Skeletal muscle tissue (tissue), 4 donors: ENCODE results near the gene SRD5A1. TPM values are rescaled to one million over a fixed set of nuclear protein-coding genes. Genes with fewer than 3 reads are reported as not detected.

Source experiments
- H3K27ac ChIP-seq: one replicate; pipeline ENCODE4 v1.7.0; 2013; ENCODE audit warnings: mild to moderate bottlenecking, low read depth, low read length, inconsistent platforms
- H3K27me3 ChIP-seq, 3 donors: one replicate each; pipeline ENCODE4 v1.7.0; 2013; ENCODE audit warnings: low read length in 3 of 3; ENCODE audit not compliant: control insufficient read depth in 3 of 3, insufficient read depth in 3 of 3
- H3K36me3 ChIP-seq, 3 donors: one replicate each; pipeline ENCODE4 v1.7.0; 2013; ENCODE audit warnings: low read length in 3 of 3; ENCODE audit not compliant: control insufficient read depth in 3 of 3, insufficient read depth in 3 of 3
- H3K4me1 ChIP-seq, 3 donors: one replicate each; pipeline ENCODE4 v1.7.0; 2013; ENCODE audit warnings: low read length in 3 of 3, mild to moderate bottlenecking in 3 of 3; ENCODE audit not compliant: control insufficient read depth in 3 of 3, insufficient read depth in 3 of 3
- H3K4me3 ChIP-seq, 3 donors: one replicate each; pipeline ENCODE4 v1.7.0; 2013; ENCODE audit warnings: low read length in 3 of 3
- H3K9ac ChIP-seq, 3 donors: one replicate each; pipeline ENCODE4 v1.7.0; 2013; ENCODE audit warnings: low read length in 3 of 3, mild to moderate bottlenecking in 3 of 3, moderate library complexity in 2 of 3, low read depth in 1 of 3
- H3K9me3 ChIP-seq, 3 donors: one replicate each; pipeline ENCODE4 v1.7.0; 2013; ENCODE audit warnings: low read length in 3 of 3; ENCODE audit not compliant: control insufficient read depth in 3 of 3
- total RNA-seq: library from RNA; depleted of rRNA; stranded (reverse); fragments of >200 nt; gene quantifications from one replicate; pipeline ENCODE4 v1.2.3, GENCODE V29; 2014
- donor health status: Osteomylitis.

SRD5A1 gene
- total RNA-seq, 1 donor from 2014 or later = 4.2 TPM

DNA sequence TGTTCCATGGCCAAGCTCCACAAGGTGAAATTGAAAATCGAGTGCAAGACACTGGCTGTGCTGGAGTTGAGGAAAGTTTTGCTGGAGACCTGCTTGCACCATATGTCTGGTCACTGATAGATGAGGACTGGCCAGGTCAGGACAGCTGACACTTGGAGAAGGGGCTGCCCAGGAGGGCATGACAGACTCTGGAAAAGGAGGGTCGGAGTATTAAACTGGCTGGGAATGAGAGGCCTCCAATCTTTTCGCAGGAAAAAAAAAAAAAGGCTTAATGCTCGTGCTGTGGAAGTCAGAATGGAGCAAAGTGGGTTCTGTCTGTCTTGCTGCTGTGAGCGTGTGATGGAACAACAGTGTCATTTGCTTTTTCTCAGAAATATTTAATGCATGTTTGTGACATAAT is 85.5 kb downstream of the SRD5A1 start:
- Histone ChIP-seq H3K27ac (no peak overlapping the region), H3K9me3 (no peaks in the 10 kb centered on the region), H3K4me1 (peaks cover 73 to 82% (median 81%) of the 10 kb centered on the region in 3 donors)

DNA sequence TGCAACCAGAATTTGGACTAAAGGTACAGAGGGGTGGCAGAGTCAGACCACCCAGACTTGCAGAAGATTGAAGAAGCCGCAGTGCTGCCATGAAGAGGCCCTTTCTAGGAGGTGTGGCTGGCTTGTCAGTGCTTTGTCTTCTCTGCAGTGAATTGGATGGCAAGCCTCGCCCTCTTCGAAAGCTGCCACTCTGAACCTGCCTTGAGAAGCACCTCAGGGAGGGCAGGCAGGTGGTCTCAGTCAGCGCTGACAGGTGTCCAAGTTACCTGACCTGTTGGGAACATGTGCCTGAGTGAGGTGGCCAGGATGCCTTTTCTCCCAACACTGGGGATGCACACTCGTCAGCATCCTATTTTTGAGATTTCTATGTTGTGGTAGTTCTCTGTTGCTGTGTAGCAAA is 86.2 kb downstream of the SRD5A1 start:
- Histone ChIP-seq H3K27ac (no peak overlapping the region), H3K4me3 (no peak overlapping the region), H3K36me3 (peaks cover 0 to 3% (median 0%) of the 10 kb centered on the region in 3 donors), H3K9me3 (no peaks in the 10 kb centered on the region), H3K9ac (no peak overlapping the region), H3K4me1 (peaks cover 73 to 88% (median 82%) of the 10 kb centered on the region in 3 donors), H3K27me3 (no peaks in the 10 kb centered on the region)

More for the DNA sequence above, 85.5 kb downstream of the SRD5A1 start:
- Histone ChIP-seq H3K9ac (no peak overlapping the region), H3K27me3 (no peaks in the 10 kb centered on the region), H3K4me3 (no peak overlapping the region), H3K36me3 (peaks cover 0 to 3% (median 0%) of the 10 kb centered on the region in 3 donors)

DNA sequence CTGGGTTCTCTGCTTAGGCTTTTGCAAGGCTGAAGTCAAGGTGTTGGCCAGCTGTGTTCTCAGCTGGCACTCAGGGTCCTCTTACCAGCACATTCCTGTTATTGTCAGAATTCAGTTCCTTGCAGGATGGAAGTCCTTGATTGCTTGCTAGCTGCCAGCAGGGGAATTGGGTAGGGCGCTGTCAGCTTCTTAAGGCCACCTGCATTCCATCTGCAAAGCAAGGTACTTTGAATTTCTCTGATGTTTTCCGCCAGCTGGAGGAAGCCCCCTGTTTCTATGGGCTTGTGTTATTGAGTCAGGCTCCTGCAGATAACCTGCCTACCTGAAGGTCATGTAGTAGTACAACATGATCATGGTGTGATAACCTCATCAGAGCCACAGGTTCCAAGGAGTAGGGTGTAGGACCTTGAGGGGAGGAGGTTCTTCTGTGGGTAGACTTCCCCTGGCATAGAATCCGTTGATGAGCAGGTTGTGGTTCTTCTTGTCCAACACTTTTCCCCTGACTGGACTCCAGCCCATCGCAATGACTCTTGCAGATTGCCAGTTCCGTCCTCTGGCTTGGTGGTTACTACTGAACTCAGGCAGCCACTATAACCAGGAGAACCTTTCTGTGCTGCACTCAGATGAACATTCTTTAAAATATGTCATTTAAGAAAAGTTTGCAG is 86.8 kb downstream of the SRD5A1 start:
- peaks cover 0 to 3% (median 0%) of the 10 kb centered on the region in 3 donors for H3K36me3 ChIP-seq
- H3K4me1 ChIP-seq = peaks cover 72 to 89% (median 84%) of the 10 kb centered on the region in 3 donors
- H3K27ac ChIP-seq = no peak overlapping the region
- no peaks in the 10 kb centered on the region for H3K9me3 ChIP-seq
- H3K9ac ChIP-seq = no peak overlapping the region
- H3K27me3 ChIP-seq = no peaks in the 10 kb centered on the region
- H3K4me3 ChIP-seq = peak overlapping the region in 1 of 3 donors; percentile 34

DNA sequence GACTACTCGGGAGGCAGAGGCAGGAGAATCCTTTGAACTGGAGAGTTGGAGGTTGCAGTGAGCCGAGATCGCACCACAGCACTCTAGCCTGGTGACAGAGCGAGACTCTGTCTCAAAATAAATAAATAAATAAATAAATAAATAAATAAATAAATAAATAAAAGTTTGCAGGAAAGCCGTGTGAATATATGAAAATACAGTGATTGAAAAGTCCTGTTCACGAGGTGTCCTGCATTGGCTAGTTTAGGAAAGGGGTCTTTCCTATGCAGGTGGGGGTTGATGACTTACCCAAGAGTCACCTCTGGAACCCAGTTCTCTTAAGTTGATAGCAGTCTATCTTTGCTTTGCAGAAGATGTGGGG is 87.3 kb downstream of the SRD5A1 start:
- H3K4me3 ChIP-seq = no peak overlapping the region
- H3K4me1 ChIP-seq = peaks cover 70 to 86% (median 79%) of the 10 kb centered on the region in 3 donors
- H3K36me3 ChIP-seq = peaks cover 0 to 3% (median 0%) of the 10 kb centered on the region in 3 donors
- H3K9me3 ChIP-seq = no peaks in the 10 kb centered on the region
- H3K27ac ChIP-seq = no peak overlapping the region
- no peak overlapping the region for H3K9ac ChIP-seq
- H3K27me3 ChIP-seq = no peaks in the 10 kb centered on the region

DNA sequence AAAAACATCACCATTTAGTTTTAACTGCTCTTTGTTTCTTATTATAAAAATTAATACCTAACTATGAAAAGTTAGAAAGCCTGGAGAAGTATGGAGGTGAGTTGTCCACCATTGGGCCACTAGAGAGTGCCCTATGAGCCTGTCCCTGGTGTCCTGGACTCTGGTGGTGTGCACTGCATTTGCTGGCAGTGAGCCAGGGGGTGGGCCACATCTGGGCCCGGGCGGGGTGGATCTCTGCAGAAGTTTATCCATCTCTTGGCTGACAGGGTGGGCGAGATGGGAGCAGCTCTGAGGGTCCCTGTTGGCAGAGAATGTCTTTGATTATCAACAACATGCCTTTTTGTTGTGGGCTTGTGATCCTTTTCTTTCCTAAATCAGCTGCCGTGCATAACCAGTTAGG is 88.2 kb downstream of the SRD5A1 start:
- Histone ChIP-seq H3K4me1 (peaks cover 66 to 84% (median 71%) of the 10 kb centered on the region in 3 donors), H3K9ac (no peak overlapping the region), H3K9me3 (no peaks in the 10 kb centered on the region), H3K27me3 (no peaks in the 10 kb centered on the region), H3K36me3 (peaks cover 0 to 4% (median 3%) of the 10 kb centered on the region in 3 donors), H3K27ac (no peak overlapping the region), H3K4me3 (peak overlapping the region in 2 of 3 donors; percentile 52 to 64)

DNA sequence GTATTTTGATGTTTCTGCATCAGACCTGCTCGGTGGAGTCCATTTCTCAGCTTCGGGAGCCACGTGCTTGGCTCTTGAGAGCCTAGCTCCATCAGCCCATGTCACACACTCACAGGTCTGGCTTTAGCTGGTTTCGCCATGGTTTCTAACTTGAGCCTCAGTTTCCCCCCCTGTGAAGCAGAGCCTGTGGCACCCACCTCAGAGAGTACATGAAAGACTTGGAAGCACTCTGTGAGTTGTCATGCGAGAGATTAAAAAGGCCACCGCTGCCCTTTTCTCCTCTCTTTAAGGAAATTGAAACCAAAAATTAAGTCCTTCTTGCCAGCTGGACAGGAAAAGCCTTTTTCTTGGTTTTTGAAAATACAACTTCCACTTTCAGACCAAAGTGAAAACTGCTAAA is 88.8 kb downstream of the SRD5A1 start:
- peak overlapping the region; percentile 48 for H3K27ac ChIP-seq
- H3K4me1 ChIP-seq = peaks cover 62 to 84% (median 71%) of the 10 kb centered on the region in 3 donors
- H3K4me3 ChIP-seq = peak overlapping the region; percentile 52 to 64 (median 54)
- H3K9ac ChIP-seq = peak overlapping the region in 2 of 3 donors; percentile 23 to 40
- H3K27me3 ChIP-seq = no peaks in the 10 kb centered on the region
- H3K9me3 ChIP-seq = no peaks in the 10 kb centered on the region
- peaks cover 0 to 4% (median 3%) of the 10 kb centered on the region in 3 donors for H3K36me3 ChIP-seq

DNA sequence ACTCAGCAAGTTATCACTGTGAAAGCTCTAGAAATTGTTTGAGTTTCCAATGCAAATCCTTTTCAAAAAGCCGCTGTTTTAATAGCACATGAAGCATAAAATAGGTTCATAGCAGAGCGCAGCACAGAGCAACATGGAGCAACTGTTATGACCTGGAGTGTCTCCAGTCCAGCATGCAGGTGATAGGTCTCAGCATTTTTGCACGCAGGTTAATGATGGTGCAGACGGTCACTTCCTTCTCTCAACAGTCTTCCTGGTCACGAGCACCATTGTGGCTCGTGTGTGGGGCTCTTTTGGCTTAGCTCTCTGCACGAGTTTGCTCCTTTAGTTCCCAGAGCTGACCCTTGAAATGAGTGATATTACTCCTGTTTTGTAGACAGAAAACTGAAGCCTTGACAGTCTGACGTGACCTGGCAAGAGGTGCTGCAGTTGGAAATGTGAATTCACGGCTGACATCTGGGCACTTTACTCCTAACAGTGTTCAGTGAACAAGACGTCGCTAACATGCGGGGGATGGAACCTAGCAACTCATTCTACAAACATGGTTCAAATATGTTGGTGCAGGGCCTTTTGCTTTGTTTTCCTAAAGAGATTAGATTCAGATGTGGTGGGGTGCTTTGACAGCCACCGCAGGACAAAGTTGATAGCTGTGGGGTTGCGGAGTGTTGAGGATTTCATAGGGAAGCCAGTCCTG is 90.0 kb downstream of the SRD5A1 start:
- Histone ChIP-seq H3K9ac (no peak overlapping the region), H3K27me3 (no peaks in the 10 kb centered on the region), H3K9me3 (no peaks in the 10 kb centered on the region), H3K4me1 (peaks cover 57 to 84% (median 67%) of the 10 kb centered on the region in 3 donors), H3K27ac (no peak overlapping the region), H3K36me3 (peaks cover 0 to 4% (median 2%) of the 10 kb centered on the region in 3 donors), H3K4me3 (no peak overlapping the region)

DNA sequence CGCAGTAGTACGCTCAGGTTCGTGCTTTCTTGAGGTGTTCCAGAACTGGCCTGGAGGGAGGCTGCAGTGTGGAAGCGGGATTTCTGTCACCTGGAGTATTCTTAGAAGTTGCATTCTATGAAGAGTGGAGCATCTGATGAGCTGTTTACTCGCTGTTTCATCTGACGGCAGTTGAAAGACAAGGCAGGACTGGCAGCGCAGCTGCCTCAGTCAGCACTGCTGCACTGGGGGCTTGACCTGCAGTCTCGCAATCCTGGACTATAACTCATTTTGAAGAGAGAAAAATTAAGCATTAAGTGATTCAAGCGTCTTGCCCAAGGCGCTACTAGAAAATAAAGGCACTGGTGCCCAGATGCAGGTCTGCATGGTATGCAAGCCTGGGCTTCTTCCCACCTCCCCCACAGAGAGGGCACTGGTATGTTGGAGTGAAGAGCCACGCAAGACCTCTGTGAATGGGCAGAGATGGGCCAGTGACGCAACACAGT is 90.6 kb downstream of the SRD5A1 start:
- peaks cover 0 to 4% (median 0%) of the 10 kb centered on the region in 3 donors for H3K36me3 ChIP-seq
- no peak overlapping the region for H3K27ac ChIP-seq

More for the DNA sequence above, 90.6 kb downstream of the SRD5A1 start:
- peaks cover 55 to 83% (median 67%) of the 10 kb centered on the region in 3 donors for H3K4me1 ChIP-seq
- no peak overlapping the region for H3K9ac ChIP-seq
- H3K27me3 ChIP-seq = no peaks in the 10 kb centered on the region
- H3K4me3 ChIP-seq = no peak overlapping the region
- H3K9me3 ChIP-seq = no peaks in the 10 kb centered on the region
